ENCODE results near the gene PPL. TPM values are rescaled to one million over a fixed set of nuclear protein-coding genes. Genes with fewer than 3 reads are reported as not detected.

PPL gene
- total and polyA plus RNA-seq, 8 donors: 10.4 to 27.2 (median 14.6) TPM

- no peak for ATAC-seq
- intact Hi-C loops (cut with DNase I): loop anchor here in 1 of 3 donors (10.0 kb wide), 1 partner anchor 62 kb away; no protein-coding TSS in a partner anchor
- FAIRE-seq: no peak
- peaks cover 8 to 29% (median 9%) of the 10 kb centered on the region in 3 donors for H3K4me1 ChIP-seq
- no peak for DNase-seq
- TF ChIP-seq CTCF (IDR thresholded peaks at IDR 0.05): no peak
- no peaks in the 10 kb centered on the region for H3K9me3 ChIP-seq
- H3K27ac ChIP-seq: no peak overlapping the region
- H3K4me3 ChIP-seq: no peak overlapping the region
- no peaks in the 10 kb centered on the region for H3K27me3 ChIP-seq
- 39 to 49% methylated on average over 1 of the region's 1 CpG for WGBS, 2 donors
- H3K36me3 ChIP-seq: peaks cover 0 to 21% (median 0%) of the 10 kb centered on the region in 3 donors
These were observed 84.6 kb downstream of the PPL start for GRCh38 chr16:4852221-4852872.

GRCh38 chr16:4850211-4850610 is 86.7 kb downstream of the PPL start:
- H3K4me1 ChIP-seq: peaks cover 17 to 41% (median 19%) of the 10 kb centered on the region in 3 donors

DNA sequence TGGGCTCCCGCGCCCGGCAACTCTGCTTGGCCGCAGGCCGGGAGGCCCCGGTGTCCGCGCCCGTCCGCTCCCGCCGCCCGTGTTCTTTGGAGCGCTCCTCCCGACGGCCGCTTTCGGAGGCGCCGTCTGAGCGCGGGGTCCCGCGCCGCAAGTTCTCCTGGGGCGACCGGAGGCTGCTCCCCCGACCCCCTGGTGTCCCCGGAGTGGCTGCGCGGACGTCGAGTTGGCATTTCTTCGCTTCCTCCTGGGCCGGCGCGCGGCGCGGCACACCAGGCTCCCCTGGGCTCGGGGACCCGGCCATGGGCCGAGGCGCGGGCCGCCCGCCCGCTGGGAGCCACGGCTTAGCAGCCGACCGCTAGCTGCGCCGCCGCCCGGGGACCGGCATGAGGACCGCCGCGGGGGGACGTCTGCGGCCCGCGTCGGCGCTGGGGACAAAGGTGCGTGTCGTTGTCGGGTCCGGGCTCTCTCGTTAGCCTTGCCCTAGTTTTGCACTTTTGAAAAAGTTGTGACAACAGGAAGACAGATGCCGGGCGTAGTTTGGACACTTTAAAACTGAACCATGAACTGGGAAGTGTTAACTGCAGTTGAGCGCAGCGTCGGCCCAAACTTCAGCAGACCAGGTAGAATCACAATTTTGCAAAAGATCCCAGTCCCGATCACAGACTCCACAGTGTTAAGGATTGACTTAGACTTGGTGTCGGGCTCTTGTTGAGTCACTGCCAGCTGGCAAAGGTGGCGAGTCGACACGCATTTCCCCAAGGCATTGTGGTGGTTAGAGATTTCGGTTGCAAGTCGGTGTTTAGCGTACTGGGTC is 89.0 kb downstream of the PPL start:
- ATAC-seq (peak; percentile 21 to 43 (median 32)), FAIRE-seq (no peak), DNase-seq (peak; percentile 67 to 83 (median 77))
- WGBS, 2 donors: 0% methylated on average over 73 to 83 of the region's 83 CpGs
- no peak for TF ChIP-seq CTCF (IDR thresholded peaks at IDR 0.05)
- H3K4me3 ChIP-seq: peak overlapping the region; percentile 76 to 98 (median 93)
- H3K27me3 ChIP-seq: no peaks in the 10 kb centered on the region
- intact Hi-C loops (cut with DNase I): loop anchor here in 1 of 3 donors (10.0 kb wide), 1 partner anchor 107 kb away; the partner anchor contains the start of gene SEC14L5
- no peaks in the 10 kb centered on the region for H3K9me3 ChIP-seq
- H3K4me1 ChIP-seq: peaks cover 17 to 44% (median 22%) of the 10 kb centered on the region in 3 donors
- H3K27ac ChIP-seq: peak overlapping the region; percentile 90 to 97 (median 94)
- H3K36me3 ChIP-seq: peaks cover 0 to 16% (median 0%) of the 10 kb centered on the region in 3 donors

More at GRCh38 chr16:4850211-4850610, 86.7 kb downstream of the PPL start:
- Histone ChIP-seq H3K27me3 (no peaks in the 10 kb centered on the region), H3K27ac (no peak overlapping the region), H3K4me3 (peak overlapping the region in 1 of 4 donors; percentile 0), H3K36me3 (peaks cover 0 to 14% (median 0%) of the 10 kb centered on the region in 3 donors), H3K9me3 (no peaks in the 10 kb centered on the region)
- DNase-seq (no peak), FAIRE-seq (no peak), ATAC-seq (no peak)
- 57 to 61% methylated on average over 3 of the region's 3 CpGs for WGBS, 2 donors
- intact Hi-C loops (cut with DNase I): loop anchor here in 1 of 3 donors (10.0 kb wide), 1 partner anchor 65 kb away; no protein-coding TSS in a partner anchor
- TF ChIP-seq CTCF (IDR thresholded peaks at IDR 0.05): no peak

DNA sequence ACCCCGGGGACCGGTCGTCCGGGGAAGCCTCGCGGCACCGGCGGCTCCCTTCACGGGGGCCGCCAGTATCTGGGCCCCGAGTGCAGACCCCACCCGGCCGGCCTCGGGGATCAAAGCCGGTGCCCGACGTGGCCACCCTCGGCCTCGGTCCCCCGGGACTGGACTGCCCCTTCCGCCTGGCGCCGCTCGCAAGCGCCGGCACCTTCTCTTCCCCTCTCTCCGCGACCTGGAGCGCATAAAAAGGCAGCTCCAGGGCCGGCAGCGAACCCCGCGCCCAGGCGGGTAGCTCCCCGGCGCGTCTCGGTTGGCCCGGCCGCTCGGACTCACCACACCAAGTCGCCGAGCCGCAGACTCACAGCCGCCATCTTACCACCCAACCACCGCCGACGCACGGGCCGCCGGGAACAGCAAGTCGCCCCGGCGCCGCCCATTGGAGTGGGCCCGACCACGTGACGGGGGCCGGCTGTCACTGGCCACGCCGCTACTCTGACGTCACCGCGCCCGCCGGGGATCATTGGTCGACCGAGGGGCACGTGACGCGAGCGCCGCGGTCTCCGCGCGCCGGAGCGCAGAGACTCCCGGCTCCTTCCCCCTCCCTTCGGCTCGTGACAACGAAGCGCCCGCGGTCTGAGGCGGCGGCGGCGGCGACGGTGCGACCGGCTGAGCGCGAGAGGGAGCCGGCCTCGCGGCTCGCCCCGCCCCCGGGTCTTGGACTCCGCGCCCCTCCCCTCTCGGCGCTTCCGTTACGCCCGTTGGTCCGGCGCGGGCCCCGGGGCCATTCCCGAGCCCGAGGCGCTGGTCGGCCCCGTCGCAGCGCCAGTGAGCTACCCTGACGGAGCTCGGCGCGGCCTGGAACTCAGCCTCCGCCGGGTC is 89.8 kb downstream of the PPL start, which contains the start of the genes GLYR1 and UBN1:
GLYR1 (minus strand) TSS at position 388 of the 873 bp plus-strand sequence; CDS start at position 365, 23 bp downstream.
UBN1 (plus strand) TSS at position 581 of the 873 bp plus-strand sequence. CDS start 5,437 bp downstream, outside the sequence.
- FAIRE-seq: no peak
- intact Hi-C loops (cut with DNase I): loop anchor here in 1 of 3 donors (10.0 kb wide), 1 partner anchor 108 kb away; the partner anchor contains the start of gene SEC14L5

More for the DNA sequence above, 89.8 kb downstream of the PPL start, which contains the start of the genes GLYR1 and UBN1:
- peaks cover 17 to 43% (median 22%) of the 10 kb centered on the region in 3 donors for H3K4me1 ChIP-seq
- peak within 1 kb of the TSS; percentile 90 to 97 (median 94) for H3K27ac ChIP-seq
- H3K9me3 ChIP-seq: no peaks in the 10 kb centered on the region
- H3K27me3 ChIP-seq: no peaks in the 10 kb centered on the region
- ATAC-seq: peak; percentile 94 to 98 (median 94)
- peak; percentile 99 to 100 (median 100) for DNase-seq
- WGBS, 2 donors: 0 to 1% methylated on average over 76 to 126 of the region's 126 CpGs
- H3K4me3 ChIP-seq: peak within 1 kb of the TSS; percentile 76 to 98 (median 93)
- peaks cover 0 to 23% (median 2%) of the 10 kb centered on the region in 3 donors for H3K36me3 ChIP-seq
- no peak for TF ChIP-seq CTCF (IDR thresholded peaks at IDR 0.05)
